Ascending aorta (tissue), 2 donors: ENCODE measurements around the gene GEMIN8. TPM values are rescaled to one million over a fixed set of nuclear protein-coding genes. Genes with fewer than 3 reads are reported as not detected.

Source experiments
- DNase-seq, 2 donors: peaks; one replicate each; pipeline ENCODE4 v3.0.0-alpha.2; 2019; ENCODE audit warnings: low spot score in 2 of 2
- H3K27ac ChIP-seq, 2 donors: fragments of 200-600 bp; sonication (generic); one replicate each; pipeline ENCODE4 v1.5.1; 2016 to 2017; ENCODE audit warnings: mild to moderate bottlenecking in 1 of 2
- H3K27me3 ChIP-seq: fragments of 200-600 bp; sonication (generic); one replicate; pipeline ENCODE4 v1.5.1; 2017
- H3K36me3 ChIP-seq, 2 donors: fragments of 200-600 bp; sonication (generic); one replicate each; pipeline ENCODE4 v1.5.1; 2016
- H3K4me1 ChIP-seq, 2 donors: fragments of 200-600 bp; sonication (generic); one replicate each; pipeline ENCODE4 v1.5.1; 2016 to 2017; ENCODE audit warnings: mild to moderate bottlenecking in 1 of 2
- H3K4me3 ChIP-seq, 2 donors: fragments of 200-600 bp; sonication (generic); one replicate each; pipeline ENCODE4 v1.5.1; 2016 to 2017; ENCODE audit warnings: mild to moderate bottlenecking in 1 of 2
- H3K9me3 ChIP-seq, 2 donors: fragments of 200-600 bp; sonication (generic); one replicate each; pipeline ENCODE4 v1.5.1; 2016
- intact Hi-C: fragments of 100-400 bp; cut with DNase I; formaldehyde crosslinking; loops from one replicate; pipeline ENCODE4 v1.15.1; 2023
- total RNA-seq: library from RNA; depleted of rRNA; stranded (reverse); fragments of >200 nt; gene quantifications from one replicate; pipeline ENCODE4 v1.1.0, GENCODE V29; 2016
- TF ChIP-seq, protein P1 (sequence below), 3 experiments: fragments of 200-600 bp in 2 of 3; fragments of 450-650 bp in 1 of 3; sonication (generic) in 2 of 3; IDR thresholded peaks; one replicate each; pipeline ENCODE4 v1.5.1; 2016 to 2019; ENCODE audit warnings: antibody characterized with exemption in 3 of 3, mild to moderate bottlenecking in 1 of 3, moderate library complexity in 1 of 3

The GEMIN8 gene
- total RNA-seq, 1 donor from 2014 or later, result 1.5 TPM

DNA sequence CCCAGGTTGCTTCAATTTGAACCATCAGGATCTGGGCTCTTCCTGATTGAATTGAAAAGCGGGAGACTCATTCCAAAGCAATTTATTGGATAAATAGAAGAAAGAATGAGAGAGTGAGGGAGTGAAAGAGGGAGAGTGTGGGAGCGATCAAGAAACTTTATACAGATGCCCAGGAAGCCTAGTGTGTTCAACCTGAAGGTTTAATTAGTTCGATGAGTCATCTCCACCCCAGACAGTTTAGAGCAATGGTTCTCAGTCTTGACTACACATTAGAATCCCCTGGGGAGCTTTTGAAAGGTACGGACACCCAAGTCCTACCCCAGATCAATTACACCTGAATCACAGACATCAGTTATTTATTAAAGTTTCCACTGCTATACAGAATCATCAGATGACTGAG lies 61.5 kb downstream of the GEMIN8 start:
- Histone ChIP-seq H3K36me3 (no peaks in the 10 kb centered on the region), H3K9me3 (no peaks in the 10 kb centered on the region), H3K27me3 (no peaks in the 10 kb centered on the region), H3K4me1 (no peaks in the 10 kb centered on the region), H3K27ac (no peak overlapping the region), H3K4me3 (no peak overlapping the region)
- intact Hi-C loops, result no loop called here
- DNase-seq, result no peak
- TF ChIP-seq, protein P1, sequence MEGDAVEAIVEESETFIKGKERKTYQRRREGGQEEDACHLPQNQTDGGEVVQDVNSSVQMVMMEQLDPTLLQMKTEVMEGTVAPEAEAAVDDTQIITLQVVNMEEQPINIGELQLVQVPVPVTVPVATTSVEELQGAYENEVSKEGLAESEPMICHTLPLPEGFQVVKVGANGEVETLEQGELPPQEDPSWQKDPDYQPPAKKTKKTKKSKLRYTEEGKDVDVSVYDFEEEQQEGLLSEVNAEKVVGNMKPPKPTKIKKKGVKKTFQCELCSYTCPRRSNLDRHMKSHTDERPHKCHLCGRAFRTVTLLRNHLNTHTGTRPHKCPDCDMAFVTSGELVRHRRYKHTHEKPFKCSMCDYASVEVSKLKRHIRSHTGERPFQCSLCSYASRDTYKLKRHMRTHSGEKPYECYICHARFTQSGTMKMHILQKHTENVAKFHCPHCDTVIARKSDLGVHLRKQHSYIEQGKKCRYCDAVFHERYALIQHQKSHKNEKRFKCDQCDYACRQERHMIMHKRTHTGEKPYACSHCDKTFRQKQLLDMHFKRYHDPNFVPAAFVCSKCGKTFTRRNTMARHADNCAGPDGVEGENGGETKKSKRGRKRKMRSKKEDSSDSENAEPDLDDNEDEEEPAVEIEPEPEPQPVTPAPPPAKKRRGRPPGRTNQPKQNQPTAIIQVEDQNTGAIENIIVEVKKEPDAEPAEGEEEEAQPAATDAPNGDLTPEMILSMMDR (IDR thresholded peaks at IDR 0.05), result no peak

DNA sequence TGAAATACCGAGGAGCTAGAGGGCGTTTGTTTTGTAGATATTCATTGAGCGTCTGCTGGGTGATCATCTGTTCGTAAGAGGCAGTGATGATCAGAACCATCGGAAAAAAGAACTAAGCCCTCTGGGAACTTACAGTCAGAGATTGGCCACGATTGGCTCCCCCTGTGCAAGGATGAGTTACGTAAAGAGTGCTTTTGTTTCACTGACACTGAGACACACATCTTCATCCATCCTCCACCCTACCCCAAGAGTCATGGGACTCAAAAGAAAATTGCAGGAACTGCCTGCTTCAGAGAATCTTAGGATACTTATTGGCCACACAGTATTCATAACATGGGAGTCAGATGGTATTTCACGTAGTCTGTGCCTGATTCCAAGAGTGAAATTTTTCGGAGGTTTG lies 62.1 kb downstream of the GEMIN8 start:
- no peaks in the 10 kb centered on the region for H3K4me1 ChIP-seq
- no peaks in the 10 kb centered on the region for H3K27me3 ChIP-seq
- TF ChIP-seq, protein P1 (IDR thresholded peaks at IDR 0.05), result no peak
- no peak overlapping the region for H3K4me3 ChIP-seq
- no peaks in the 10 kb centered on the region for H3K36me3 ChIP-seq
- intact Hi-C loops, result no loop called here
- DNase-seq, result no peak
- H3K27ac ChIP-seq, result no peak overlapping the region
- no peaks in the 10 kb centered on the region for H3K9me3 ChIP-seq

DNA sequence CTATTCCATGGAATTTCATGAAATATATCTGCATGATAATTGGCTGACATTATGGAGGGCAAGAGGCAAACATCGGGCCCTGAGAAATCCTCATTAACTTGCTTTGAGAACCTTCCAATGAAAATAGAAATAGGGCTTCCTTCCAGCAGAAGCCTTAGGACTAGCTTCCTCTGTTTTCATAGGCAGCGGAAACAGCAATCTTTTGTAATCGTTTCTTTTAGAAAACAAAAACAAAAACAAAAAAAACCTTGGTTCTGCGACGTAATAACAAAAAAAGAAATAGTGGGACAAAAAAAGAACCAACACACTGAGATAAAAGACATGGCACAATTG lies 62.9 kb downstream of the GEMIN8 start:
- TF ChIP-seq, protein P1 (IDR thresholded peaks at IDR 0.05), result no peak
- H3K27me3 ChIP-seq, result no peaks in the 10 kb centered on the region
- intact Hi-C loops, result no loop called here
- H3K4me3 ChIP-seq, result no peak overlapping the region
- no peak overlapping the region for H3K27ac ChIP-seq
- H3K4me1 ChIP-seq, result no peaks in the 10 kb centered on the region
- H3K9me3 ChIP-seq, result no peaks in the 10 kb centered on the region
- DNase-seq, result no peak
- no peaks in the 10 kb centered on the region for H3K36me3 ChIP-seq

DNA sequence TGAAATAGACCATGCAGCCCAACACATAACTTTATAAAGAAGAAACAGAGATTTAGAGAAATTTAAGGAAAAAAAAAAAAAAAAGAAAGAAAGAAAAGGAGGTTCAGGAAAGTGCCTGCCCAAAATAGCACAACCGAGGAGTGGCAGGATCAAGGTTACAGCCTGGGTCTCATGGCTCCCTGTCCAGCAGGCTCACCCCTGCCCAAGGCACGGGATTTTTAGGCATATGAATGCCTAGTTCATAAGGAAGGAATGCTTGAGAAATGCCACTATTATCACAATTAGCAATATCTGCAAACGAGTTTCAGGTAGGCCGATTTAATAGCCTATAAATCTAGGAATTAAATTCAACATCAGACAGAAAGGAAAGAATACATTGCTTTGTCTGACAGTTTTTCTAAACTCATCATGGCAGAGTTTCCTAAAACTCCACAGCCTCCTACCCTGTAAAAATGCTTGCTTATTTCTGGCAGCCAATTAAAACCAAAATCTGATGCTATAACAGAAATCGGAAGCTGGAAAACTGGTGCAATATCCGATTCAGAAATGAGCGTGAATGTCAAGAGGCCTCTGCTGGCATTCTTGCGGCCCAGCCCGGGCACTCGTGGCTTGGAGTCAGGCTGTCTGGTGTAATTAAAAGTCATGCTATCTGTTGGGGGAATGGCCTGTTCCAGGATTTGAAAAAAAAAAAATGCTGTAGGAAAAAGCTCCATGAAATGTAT lies 63.5 kb downstream of the GEMIN8 start:
- no peak for DNase-seq
- no peaks in the 10 kb centered on the region for H3K4me1 ChIP-seq

DNA sequence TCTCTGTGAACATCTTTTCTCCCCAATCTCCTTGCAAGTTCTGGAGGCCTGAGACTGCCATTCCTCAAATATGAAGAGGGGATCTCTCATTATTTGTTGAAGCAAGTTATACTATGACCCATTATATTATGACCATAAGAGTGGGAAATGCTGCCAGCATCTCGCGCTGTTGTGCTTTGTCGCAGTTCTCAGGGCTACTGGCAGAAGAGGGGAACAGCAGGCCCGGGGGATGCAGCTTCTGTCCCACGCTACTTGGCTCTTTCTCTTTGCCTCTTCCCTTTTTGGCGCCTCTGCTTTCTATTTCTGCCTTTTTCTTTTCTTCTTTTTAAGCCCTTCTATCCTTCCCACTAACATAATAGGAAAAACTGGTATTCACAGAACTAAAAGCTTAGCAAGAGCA lies 64.2 kb downstream of the GEMIN8 start:
- Histone ChIP-seq H3K4me3 (no peak overlapping the region), H3K36me3 (no peaks in the 10 kb centered on the region), H3K27me3 (no peaks in the 10 kb centered on the region), H3K27ac (no peak overlapping the region), H3K4me1 (no peaks in the 10 kb centered on the region), H3K9me3 (no peaks in the 10 kb centered on the region)
- TF ChIP-seq, protein P1 (IDR thresholded peaks at IDR 0.05), result no peak
- no peak for DNase-seq
- intact Hi-C loops, result no loop called here

More for the DNA sequence above, 63.5 kb downstream of the GEMIN8 start:
- TF ChIP-seq, protein P1 (IDR thresholded peaks at IDR 0.05), result no peak
- Histone ChIP-seq H3K27me3 (no peaks in the 10 kb centered on the region), H3K4me3 (no peak overlapping the region), H3K36me3 (no peaks in the 10 kb centered on the region), H3K9me3 (no peaks in the 10 kb centered on the region), H3K27ac (no peak overlapping the region)
- intact Hi-C loops, result no loop called here

DNA sequence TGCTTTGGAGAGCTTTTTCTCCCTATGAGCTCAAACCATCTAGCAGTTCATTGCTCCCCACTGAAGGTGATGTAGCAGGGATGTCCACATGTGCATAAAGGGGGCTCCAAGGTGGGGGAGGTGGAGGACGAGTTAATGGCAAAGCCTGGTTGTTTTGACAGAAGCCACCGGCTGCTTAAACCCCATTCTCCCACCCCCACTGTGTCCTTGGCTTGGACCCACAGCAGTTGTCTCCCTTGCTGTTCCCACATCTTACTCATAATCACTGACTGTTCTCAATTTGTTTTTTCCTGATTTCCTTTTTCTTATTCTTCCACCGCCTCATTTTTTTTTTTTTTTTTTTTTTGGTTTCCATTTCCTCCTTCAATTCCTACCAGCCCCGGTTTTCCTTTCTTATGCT lies 72.7 kb downstream of the GEMIN8 start:
- Histone ChIP-seq H3K36me3 (no peaks in the 10 kb centered on the region), H3K4me1 (no peaks in the 10 kb centered on the region), H3K27me3 (no peaks in the 10 kb centered on the region), H3K4me3 (no peak overlapping the region), H3K9me3 (no peaks in the 10 kb centered on the region), H3K27ac (no peak overlapping the region)
- TF ChIP-seq, protein P1 (IDR thresholded peaks at IDR 0.05), result no peak
- intact Hi-C loops, result no loop called here
- DNase-seq, result no peak
